ENCODE results near the gene HOXA10. TPM values are rescaled to one million over a fixed set of nuclear protein-coding genes. Genes with fewer than 3 reads are reported as not detected.
A peak's percentile ranks its signal among the peaks of the same experiment; 100 is the strongest.

The HOXA10 gene
- total and polyA plus RNA-seq, 4 donors = 0.03 to 0.70 (median 0.13) TPM

GRCh38 chr7:27143023-27143949 is 30.8 kb downstream of the HOXA10 start, which contains the start of gene HOXA5:
TSS of gene HOXA5 (minus strand) at chr7:27143681. CDS start at chr7:27143607, 74 bp downstream.
- H3K27ac ChIP-seq (ENCODE audit: low read depth in 1 of 2, low read length in 2 of 2) = peak within 1 kb of the TSS; percentile 52 to 72
- H3K9ac ChIP-seq (ENCODE audit: low read depth in 1 of 2, low read length in 2 of 2) = no peak within 1 kb of the TSS
- no peak for DNase-seq (ENCODE audit: low spot score)
- peaks cover 0 to 11% (median 0%) of the 10 kb centered on the region in 4 donors for H3K9me3 ChIP-seq (ENCODE audit: control insufficient read depth in 4 of 4, low read length in 3 of 4)
- H3K27me3 ChIP-seq (ENCODE audit: control insufficient read depth in 4 of 4, insufficient read depth in 4 of 4, low read length in 3 of 4) = peaks cover 5 to 31% (median 16%) of the 10 kb centered on the region in 4 donors
- 13% methylated on average over 86 of the region's 86 CpGs for WGBS
- TF ChIP-seq CTCF (IDR thresholded peaks at IDR 0.05; ENCODE audit: low read depth, low read length, missing input control) (peak; percentile 47), TAF1 (conservative IDR thresholded peaks at IDR 0.05) (no peak), RXRA (IDR thresholded peaks at IDR 0.05) (no peak), SP1 (IDR thresholded peaks at IDR 0.05) (no peak), NR2F2 (IDR thresholded peaks at IDR 0.05) (peak; percentile 26), FOXA1 (IDR thresholded peaks at IDR 0.05) (no peak), RAD21 (IDR thresholded peaks at IDR 0.05) (peak; percentile 55 to 62)
- peaks cover 1 to 19% (median 10%) of the 10 kb centered on the region in 4 donors for H3K4me1 ChIP-seq (ENCODE audit: control insufficient read depth in 4 of 4, insufficient read depth in 4 of 4, low read length in 3 of 4)
- peak within 1 kb of the TSS in 2 of 3 donors; percentile 15 to 45 for H3K4me3 ChIP-seq (ENCODE audit: low read depth in 1 of 3, low read length in 3 of 3)
- no peaks in the 10 kb centered on the region for H3K36me3 ChIP-seq (ENCODE audit: control insufficient read depth in 4 of 4, insufficient read depth in 3 of 4, low read depth in 1 of 4, low read length in 3 of 4)

GRCh38 chr7:27142580-27143022 is 31.5 kb downstream of the HOXA10 start:
- Histone ChIP-seq H3K9me3 (ENCODE audit: control insufficient read depth in 4 of 4, low read length in 3 of 4) (peaks cover 0 to 11% (median 0%) of the 10 kb centered on the region in 4 donors), H3K4me1 (ENCODE audit: control insufficient read depth in 4 of 4, insufficient read depth in 4 of 4, low read length in 3 of 4) (peaks cover 0 to 19% (median 8%) of the 10 kb centered on the region in 4 donors), H3K9ac (ENCODE audit: low read depth in 1 of 2, low read length in 2 of 2) (no peak overlapping the region), H3K27me3 (ENCODE audit: control insufficient read depth in 4 of 4, insufficient read depth in 4 of 4, low read length in 3 of 4) (peaks cover 5 to 30% (median 16%) of the 10 kb centered on the region in 4 donors), H3K36me3 (ENCODE audit: control insufficient read depth in 4 of 4, insufficient read depth in 3 of 4, low read depth in 1 of 4, low read length in 3 of 4) (no peaks in the 10 kb centered on the region), H3K4me3 (ENCODE audit: low read depth in 1 of 3, low read length in 3 of 3) (peak overlapping the region in 1 of 3 donors; percentile 45), H3K27ac (ENCODE audit: low read depth in 1 of 2, low read length in 2 of 2) (peak overlapping the region; percentile 52 to 72)
- TF ChIP-seq TAF1 (conservative IDR thresholded peaks at IDR 0.05) (no peak), CTCF (IDR thresholded peaks at IDR 0.05; ENCODE audit: low read depth, low read length, missing input control) (no peak), SP1 (IDR thresholded peaks at IDR 0.05) (no peak), HNF4A (conservative IDR thresholded peaks at IDR 0.05) (no peak), FOXA2 (IDR thresholded peaks at IDR 0.05) (no peak)
- 10% methylated on average over 29 of the region's 29 CpGs for WGBS
- no peak for DNase-seq (ENCODE audit: low spot score)

GRCh38 chr7:27141923-27142579 is 32.1 kb downstream of the HOXA10 start:
- Histone ChIP-seq H3K9me3 (ENCODE audit: control insufficient read depth in 4 of 4, low read length in 3 of 4) (peaks cover 0 to 11% (median 0%) of the 10 kb centered on the region in 4 donors), H3K9ac (ENCODE audit: low read depth in 1 of 2, low read length in 2 of 2) (no peak overlapping the region), H3K27me3 (ENCODE audit: control insufficient read depth in 4 of 4, insufficient read depth in 4 of 4, low read length in 3 of 4) (peaks cover 4 to 30% (median 15%) of the 10 kb centered on the region in 4 donors), H3K4me3 (ENCODE audit: low read depth in 1 of 3, low read length in 3 of 3) (peak overlapping the region in 1 of 3 donors; percentile 45), H3K4me1 (ENCODE audit: control insufficient read depth in 4 of 4, insufficient read depth in 4 of 4, low read length in 3 of 4) (peaks cover 0 to 14% (median 8%) of the 10 kb centered on the region in 4 donors), H3K36me3 (ENCODE audit: control insufficient read depth in 4 of 4, insufficient read depth in 3 of 4, low read depth in 1 of 4, low read length in 3 of 4) (no peaks in the 10 kb centered on the region), H3K27ac (ENCODE audit: low read depth in 1 of 2, low read length in 2 of 2) (peak overlapping the region in 1 of 2 donors; percentile 72)
- 23% methylated on average over 30 of the region's 30 CpGs for WGBS
- TF ChIP-seq CTCF (IDR thresholded peaks at IDR 0.05; ENCODE audit: low read depth, low read length, missing input control) (peak; percentile 2), REST (IDR thresholded peaks at IDR 0.05) (no peak)
- DNase-seq (ENCODE audit: low spot score) = no peak
